HG03354 (cell line): ENCODE results near the gene ZNF470.

Experiments used
- ATAC-seq: cut with Tn5 transposase; IDR thresholded peaks from one replicate; pipeline ENCODE4 v1.9.1; 2021; ENCODE audit warnings: mild to moderate bottlenecking; ENCODE audit not compliant: unreplicated experiment, poor library complexity, severe bottlenecking

Gene ZNF470

GRCh38 chr19:56603829-56604228 lies 36.6 kb downstream of the ZNF470 start:
- ATAC-seq, result no peak

GRCh38 chr19:56608274-56608964 lies 41.2 kb downstream of the ZNF470 start:
- no peak for ATAC-seq

- ATAC-seq, result no peak
Observed at GRCh38 chr19:56611288-56611687, 44.0 kb downstream of the ZNF470 start.

GRCh38 chr19:56612737-56613136 lies 45.5 kb downstream of the ZNF470 start:
- ATAC-seq, result no peak

- no peak for ATAC-seq
Observed at GRCh38 chr19:56613639-56614038, 46.4 kb downstream of the ZNF470 start.

GRCh38 chr19:56617531-56617930 lies 50.3 kb downstream of the ZNF470 start:
- no peak for ATAC-seq

GRCh38 chr19:56619121-56619520 lies 51.9 kb downstream of the ZNF470 start:
- no peak for ATAC-seq

- no peak for ATAC-seq
Observed at GRCh38 chr19:56622374-56622773, 55.1 kb downstream of the ZNF470 start.

GRCh38 chr19:56623006-56623405 lies 55.7 kb downstream of the ZNF470 start:
- no peak for ATAC-seq

GRCh38 chr19:56625708-56626107 lies 58.4 kb downstream of the ZNF470 start:
- no peak for ATAC-seq

- ATAC-seq, result no peak
Observed at GRCh38 chr19:56633021-56633420, 65.8 kb downstream of the ZNF470 start.

GRCh38 chr19:56637976-56638555 lies 70.8 kb downstream of the ZNF470 start:
- ATAC-seq, result no peak
